SJCRH30 (cell line): ENCODE measurements around the gene MED10. TPM values are rescaled to one million over a fixed set of nuclear protein-coding genes. Genes with fewer than 3 reads are reported as not detected.
"Not testable (repeated sequence)": the region's sequence is repeated elsewhere in the genome, so short reads cannot be mapped to it uniquely, and the experiment has no call there.

Experiments
- DNase-seq, 2 experiments: peaks; one replicate each; pipeline ENCODE4 v3.0.0-alpha.2; 2015 to 2020
- H3K27ac ChIP-seq: fragments of 250-450 bp; sonication (Bioruptor Pico); 2 replicates; pipeline ENCODE4 v1.5.1; 2020; ENCODE audit warnings: mild to moderate bottlenecking, moderate library complexity
- H3K27me3 ChIP-seq: fragments of 250-450 bp; sonication (Bioruptor Pico); 2 replicates; pipeline ENCODE4 v1.5.1; 2020; ENCODE audit warnings: mild to moderate bottlenecking, moderate library complexity
- H3K36me3 ChIP-seq: fragments of 250-450 bp; sonication (Bioruptor Pico); 2 replicates; pipeline ENCODE4 v1.5.1; 2020; ENCODE audit warnings: mild to moderate bottlenecking, moderate library complexity
- H3K4me1 ChIP-seq: fragments of 250-450 bp; sonication (Bioruptor Pico); 2 replicates; pipeline ENCODE4 v1.5.1; 2020; ENCODE audit warnings: mild to moderate bottlenecking, moderate library complexity
- H3K4me3 ChIP-seq: fragments of 250-450 bp; sonication (Bioruptor Pico); 2 replicates; pipeline ENCODE4 v1.5.1; 2020; ENCODE audit warnings: mild to moderate bottlenecking, moderate library complexity
- H3K9me3 ChIP-seq: fragments of 250-450 bp; sonication (Bioruptor Pico); replicated peaks from 2 replicates; pipeline ENCODE4 v1.5.1; 2020; ENCODE audit warnings: mild to moderate bottlenecking, moderate library complexity
- total RNA-seq: library from RNA; depleted of rRNA; stranded (reverse); fragments of >200 nt; shearing (Covaris generic); gene quantifications from 2 replicates; pipeline ENCODE4 v1.2.3, GENCODE V29; 2014

The MED10 gene
- total RNA-seq, 1 experiment from 2014 or later: 14.8 TPM

DNA sequence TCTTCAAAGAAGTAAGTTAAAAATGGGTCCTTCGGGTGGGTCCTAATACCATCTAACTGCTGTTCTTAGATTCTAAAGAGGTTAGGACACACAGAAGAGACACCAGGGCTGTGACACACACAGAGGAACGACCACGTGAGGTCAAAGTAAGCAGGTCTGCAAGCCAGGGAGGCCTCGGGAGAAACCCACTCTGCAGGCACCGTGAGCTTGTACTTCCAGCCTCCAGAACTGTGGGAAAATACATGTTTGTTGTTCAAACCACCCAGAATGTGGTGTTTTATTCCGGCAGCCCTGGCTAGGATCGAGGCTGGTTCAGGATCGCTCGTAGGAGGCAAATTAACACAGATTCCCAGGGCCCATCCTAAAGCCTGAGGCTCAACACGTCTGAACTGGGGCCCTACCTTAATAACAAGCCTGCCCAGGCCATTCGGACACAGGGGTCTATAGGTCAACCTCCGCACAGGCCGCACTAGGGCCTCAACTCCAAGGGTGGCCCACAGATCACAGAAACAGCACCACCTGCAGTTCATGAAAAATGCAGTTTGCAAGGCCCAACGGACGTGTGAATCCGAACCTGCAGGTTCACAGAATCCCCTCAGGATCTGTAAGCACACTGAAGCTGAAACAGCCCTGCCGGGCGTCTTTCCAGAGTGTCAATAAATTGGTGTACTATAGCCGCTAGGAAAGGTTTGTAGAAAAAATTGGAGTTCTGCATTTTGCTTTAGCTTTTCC, 7.1 kb downstream of the MED10 start:
- DNase-seq: no peak
- Histone ChIP-seq H3K36me3 (peaks cover 13% of the 10 kb centered on the region), H3K4me3 (no peak overlapping the region)

DNA sequence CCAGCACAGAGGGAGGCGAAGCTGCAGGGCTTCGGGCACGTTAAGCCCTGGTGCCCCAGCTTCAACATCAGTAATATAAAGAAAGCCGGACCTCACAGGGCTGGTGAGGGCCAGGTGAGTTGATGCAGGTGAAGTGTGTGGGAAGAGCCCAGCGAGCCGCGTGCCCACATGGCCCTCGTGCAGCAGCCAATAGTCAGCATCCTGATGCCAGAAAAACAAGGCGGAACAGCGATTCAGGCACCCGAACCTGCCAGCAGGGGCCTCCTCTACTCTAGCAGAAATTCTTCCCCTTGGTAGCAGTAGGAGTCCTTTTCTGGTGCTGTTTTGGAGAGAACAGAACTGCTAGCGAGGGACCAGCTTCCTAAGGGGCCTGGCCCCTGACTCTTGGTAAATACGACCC, 7.8 kb downstream of the MED10 start:
- H3K27ac ChIP-seq: no peak overlapping the region
- no peak for DNase-seq
- no peak overlapping the region for H3K4me3 ChIP-seq
- H3K9me3 ChIP-seq: no peaks in the 10 kb centered on the region
- H3K4me1 ChIP-seq: no peaks in the 10 kb centered on the region
- H3K27me3 ChIP-seq: no peaks in the 10 kb centered on the region
- H3K36me3 ChIP-seq: peaks cover 11% of the 10 kb centered on the region

More for the DNA sequence above, 7.1 kb downstream of the MED10 start:
- H3K27ac ChIP-seq: no peak overlapping the region
- no peaks in the 10 kb centered on the region for H3K4me1 ChIP-seq
- no peaks in the 10 kb centered on the region for H3K27me3 ChIP-seq
- H3K9me3 ChIP-seq: no peaks in the 10 kb centered on the region

DNA sequence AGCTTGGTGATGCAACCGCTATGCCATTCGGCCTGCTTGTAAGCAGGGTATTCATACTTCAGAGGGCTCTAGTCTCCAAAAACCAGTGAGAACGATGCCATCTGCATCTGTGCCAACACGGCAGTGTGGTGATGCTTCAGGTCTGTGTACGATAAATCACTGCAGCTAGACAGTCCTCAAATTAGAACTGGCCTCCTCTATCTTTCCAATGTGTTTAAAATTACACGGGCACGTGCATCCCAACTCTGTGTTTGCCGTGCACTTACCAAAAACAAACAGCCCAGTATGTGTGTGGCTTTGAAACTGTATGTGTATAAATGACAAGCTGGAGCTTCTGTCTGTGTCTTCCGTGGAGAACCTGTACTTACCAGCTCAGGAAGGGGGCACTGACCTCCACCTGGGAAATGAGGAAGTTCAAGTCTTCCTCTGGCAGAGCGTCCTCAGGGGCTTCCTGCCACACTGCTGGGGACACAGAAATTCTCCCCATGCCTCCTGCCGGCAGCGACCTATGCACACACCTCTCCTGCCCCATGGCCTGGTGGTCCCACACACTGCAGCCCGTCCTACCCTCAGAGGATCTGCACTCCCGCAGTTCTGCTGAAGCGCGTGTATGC, 12.3 kb downstream of the MED10 start:
- no peak for DNase-seq
- Histone ChIP-seq H3K4me3 (no peak overlapping the region), H3K27ac (no peak overlapping the region), H3K27me3 (no peaks in the 10 kb centered on the region), H3K9me3 (no peaks in the 10 kb centered on the region), H3K36me3 (no peaks in the 10 kb centered on the region), H3K4me1 (no peaks in the 10 kb centered on the region)

DNA sequence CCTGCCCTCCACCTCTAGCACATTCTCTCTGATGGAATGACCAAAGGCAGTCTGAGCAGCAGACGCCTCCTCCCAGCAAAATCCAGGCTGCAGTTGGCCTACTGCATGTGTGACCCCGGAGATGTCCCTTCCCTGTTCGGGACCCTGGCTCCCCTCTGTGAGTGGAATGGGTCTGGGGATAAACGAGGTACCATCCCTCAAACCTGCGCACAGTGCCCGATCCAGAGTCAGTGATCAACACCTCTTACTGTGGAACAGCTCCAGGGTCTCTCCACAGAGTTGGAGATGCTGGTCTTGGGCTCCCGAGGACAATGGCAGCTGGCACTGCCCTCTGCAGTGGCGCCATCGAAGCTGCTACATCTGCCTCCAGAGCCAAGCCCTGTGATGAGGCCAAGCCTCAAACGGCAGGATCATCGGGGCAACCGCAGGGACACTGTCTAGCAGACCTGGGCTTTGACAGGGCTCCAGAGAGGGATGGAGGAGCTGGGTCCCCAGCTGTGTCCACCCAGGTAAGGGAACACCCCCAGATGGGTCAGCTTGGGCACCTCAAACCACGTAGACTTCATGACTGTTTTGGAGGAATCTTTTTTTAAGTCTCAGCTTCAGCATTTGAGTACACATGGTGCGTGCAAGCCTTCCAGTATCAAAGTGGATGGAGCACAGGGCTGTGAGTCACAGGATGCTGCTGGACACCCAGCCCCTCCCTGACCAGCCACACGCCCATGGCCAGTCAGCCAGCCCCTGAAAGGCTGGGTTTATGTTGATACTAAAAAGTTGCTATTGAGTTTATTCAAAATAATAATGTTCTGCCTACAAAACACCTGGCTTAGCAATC, 13.0 kb downstream of the MED10 start:
- DNase-seq: no peak

DNA sequence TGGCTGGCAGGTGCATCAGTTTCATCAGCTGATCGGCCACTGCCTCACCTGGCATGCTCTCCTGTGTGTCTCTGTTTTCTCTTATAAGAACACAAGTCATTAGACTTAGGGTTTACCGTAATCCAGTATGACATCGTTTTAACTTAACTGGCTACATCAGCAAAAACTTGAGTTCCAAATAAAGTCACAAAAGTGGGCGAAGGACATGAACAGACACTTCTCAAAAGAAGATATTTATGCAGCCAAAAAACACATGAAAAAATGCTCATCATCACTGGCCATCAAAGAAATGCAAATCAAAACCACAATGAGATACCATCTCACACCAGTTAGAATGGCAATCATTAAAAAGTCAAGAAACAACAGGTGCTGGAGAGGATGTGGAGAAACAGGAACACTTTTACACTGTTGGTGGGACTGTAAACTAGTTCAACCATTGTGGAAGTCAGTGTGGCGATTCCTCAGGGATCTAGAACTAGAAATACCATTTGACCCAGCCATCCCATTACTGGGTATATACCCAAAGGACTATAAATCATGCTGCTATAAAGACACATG, 14.8 kb downstream of the MED10 start:
- H3K36me3 ChIP-seq, H3K9me3 ChIP-seq, H3K27me3 ChIP-seq, H3K4me3 ChIP-seq, DNase-seq, H3K4me1 ChIP-seq, H3K27ac ChIP-seq: not testable (repeated sequence)

More for the DNA sequence above, 13.0 kb downstream of the MED10 start:
- no peaks in the 10 kb centered on the region for H3K4me1 ChIP-seq
- H3K36me3 ChIP-seq: no peaks in the 10 kb centered on the region
- H3K27ac ChIP-seq: no peak overlapping the region
- H3K27me3 ChIP-seq: no peaks in the 10 kb centered on the region
- H3K4me3 ChIP-seq: no peak overlapping the region
- no peaks in the 10 kb centered on the region for H3K9me3 ChIP-seq

DNA sequence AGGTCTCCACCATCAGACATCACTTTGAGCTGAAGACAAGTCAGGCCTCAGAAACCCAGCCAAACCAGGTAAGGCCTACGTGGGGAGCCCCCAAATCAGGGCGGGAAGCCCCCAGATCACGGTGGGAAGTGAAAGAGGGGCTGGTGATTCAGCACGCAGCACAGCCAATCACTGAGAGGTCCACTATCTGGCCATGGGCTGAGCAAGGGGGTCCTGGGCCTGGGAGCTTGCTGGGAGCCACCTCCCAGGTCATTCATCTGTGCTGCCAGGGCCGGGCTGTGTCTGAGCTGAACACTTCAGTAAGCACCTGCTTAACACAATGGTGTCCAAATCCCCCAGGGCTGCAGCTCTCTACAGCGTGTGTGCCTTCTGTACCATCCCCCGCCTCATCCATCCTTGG, 15.5 kb downstream of the MED10 start:
- Histone ChIP-seq H3K4me1 (no peaks in the 10 kb centered on the region), H3K27me3 (no peaks in the 10 kb centered on the region), H3K9me3 (no peaks in the 10 kb centered on the region), H3K4me3 (no peak overlapping the region), H3K27ac (no peak overlapping the region), H3K36me3 (no peaks in the 10 kb centered on the region)
- no peak for DNase-seq

DNA sequence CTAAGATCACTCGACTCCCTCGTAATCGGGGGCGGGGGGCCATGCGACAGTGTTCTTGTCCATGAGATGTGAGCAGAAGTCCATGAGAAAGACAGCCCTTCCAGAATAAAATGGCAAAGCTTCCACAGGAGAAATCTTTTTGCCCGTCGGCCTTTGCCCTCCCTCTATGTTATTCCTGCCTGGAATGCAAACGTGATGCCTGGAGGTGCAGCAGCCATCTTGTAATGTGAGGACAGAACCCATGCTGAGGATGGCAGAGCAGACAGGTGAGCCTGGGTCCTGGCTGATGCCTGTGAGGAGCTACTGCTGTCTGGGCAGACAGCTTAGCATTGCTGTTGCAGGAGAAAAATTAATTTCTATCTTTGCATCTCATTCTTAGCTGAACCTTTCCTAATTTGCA, 17.2 kb downstream of the MED10 start:
- H3K36me3 ChIP-seq: no peaks in the 10 kb centered on the region
- no peaks in the 10 kb centered on the region for H3K9me3 ChIP-seq
- DNase-seq: no peak
- H3K27ac ChIP-seq: no peak overlapping the region
- H3K4me3 ChIP-seq: no peak overlapping the region
- no peaks in the 10 kb centered on the region for H3K27me3 ChIP-seq
- H3K4me1 ChIP-seq: no peaks in the 10 kb centered on the region

DNA sequence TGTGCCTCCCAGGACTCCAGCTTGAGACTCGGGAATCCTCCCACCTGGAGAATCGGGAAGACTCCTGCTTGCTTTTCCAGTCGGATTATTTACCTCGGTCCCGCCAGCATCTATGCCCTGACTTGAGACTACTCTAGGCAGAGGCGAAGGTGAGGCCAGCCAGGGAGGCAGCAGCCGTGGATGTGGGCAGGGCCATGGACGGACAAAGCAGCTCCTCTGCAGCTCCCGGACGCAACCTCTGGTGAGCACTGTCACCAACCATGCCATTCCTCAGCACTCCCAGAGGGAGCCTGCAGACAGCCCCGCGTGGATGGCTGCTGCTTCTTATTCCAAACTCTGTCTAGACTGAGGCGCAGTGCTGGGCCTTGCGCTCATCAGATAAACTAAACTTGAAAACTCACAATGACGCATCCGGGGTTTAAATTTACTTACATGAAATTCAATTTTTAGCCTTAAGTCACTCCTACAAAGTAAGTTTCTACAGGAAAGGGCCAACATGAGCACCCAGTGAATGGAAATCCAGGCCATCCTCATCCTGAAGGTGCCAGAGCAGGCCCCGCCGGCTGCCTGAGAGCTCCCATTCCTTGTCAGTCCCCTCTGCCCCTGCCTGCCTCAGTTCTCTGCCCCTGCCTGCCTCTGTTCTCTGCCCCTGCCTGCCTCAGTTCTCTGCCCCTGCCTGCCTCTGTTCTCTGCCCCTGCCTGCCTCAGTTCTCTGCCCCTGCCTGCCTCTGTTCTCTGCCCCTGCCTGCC, 17.8 kb downstream of the MED10 start:
- Histone ChIP-seq H3K9me3 (no peaks in the 10 kb centered on the region), H3K36me3 (no peaks in the 10 kb centered on the region), H3K27ac (no peak overlapping the region), H3K27me3 (no peaks in the 10 kb centered on the region), H3K4me3 (no peak overlapping the region), H3K4me1 (no peaks in the 10 kb centered on the region)
- no peak for DNase-seq

DNA sequence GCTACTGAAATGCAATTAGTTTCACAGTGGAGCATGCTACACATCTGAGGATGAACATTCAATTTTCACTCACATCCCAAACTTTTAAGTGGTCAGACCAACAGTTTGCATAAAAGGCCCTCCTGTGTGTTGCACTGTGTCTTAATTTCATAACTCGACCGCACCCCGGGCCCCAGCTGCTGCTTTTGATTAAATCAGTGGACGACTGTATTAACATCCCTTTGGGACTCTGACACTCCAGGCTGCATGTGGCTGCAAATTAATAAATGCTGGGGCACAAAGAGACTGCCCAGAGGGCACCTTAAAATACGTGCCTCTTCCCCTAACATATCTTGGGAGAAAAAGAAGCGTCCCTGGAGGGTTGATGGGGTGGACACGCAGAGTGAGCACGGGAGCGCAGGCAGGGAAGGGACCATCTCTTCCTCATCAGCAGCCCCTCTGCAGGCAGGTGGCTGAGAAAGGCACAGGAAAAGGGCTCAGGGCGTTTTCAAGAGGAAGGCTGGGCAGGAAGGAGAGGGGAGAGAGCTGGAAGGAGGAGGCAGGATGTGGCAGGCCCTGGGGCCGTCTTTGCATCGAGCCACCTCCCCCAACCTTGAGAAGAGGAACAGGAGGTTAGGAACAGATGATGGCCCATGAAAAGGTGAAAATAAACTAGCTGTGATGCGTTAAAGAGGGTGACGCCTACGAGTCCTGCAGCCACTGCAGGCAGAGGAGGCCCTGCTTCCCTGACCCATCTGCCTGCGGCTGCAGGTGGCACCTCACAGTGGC, 18.6 kb downstream of the MED10 start:
- Histone ChIP-seq H3K27ac (no peak overlapping the region), H3K4me3 (no peak overlapping the region), H3K4me1 (no peaks in the 10 kb centered on the region), H3K27me3 (no peaks in the 10 kb centered on the region), H3K9me3 (no peaks in the 10 kb centered on the region), H3K36me3 (no peaks in the 10 kb centered on the region)
- DNase-seq: no peak

DNA sequence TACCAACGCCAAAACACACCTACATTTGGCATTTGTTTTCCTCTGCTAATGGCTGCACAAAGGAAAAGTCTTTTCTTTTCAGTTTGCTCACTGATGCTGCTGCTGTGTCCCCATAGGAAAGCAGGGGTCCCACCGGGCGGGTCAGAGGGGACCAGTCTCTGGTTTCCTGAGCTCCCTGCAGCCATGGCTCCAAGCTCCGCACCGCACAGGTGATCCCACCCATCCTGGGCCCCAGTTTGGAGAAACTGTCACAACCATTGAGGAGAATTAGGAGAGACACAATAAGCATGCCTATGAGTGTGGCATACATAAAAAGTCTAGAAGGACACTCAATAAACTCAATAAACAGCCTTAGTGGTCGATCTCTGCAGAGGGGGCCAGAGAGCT, 19.9 kb downstream of the MED10 start:
- H3K27ac ChIP-seq: no peak overlapping the region
- no peaks in the 10 kb centered on the region for H3K4me1 ChIP-seq
- no peak for DNase-seq
- H3K4me3 ChIP-seq: no peak overlapping the region
- H3K27me3 ChIP-seq: no peaks in the 10 kb centered on the region
- no peaks in the 10 kb centered on the region for H3K9me3 ChIP-seq
- no peaks in the 10 kb centered on the region for H3K36me3 ChIP-seq

DNA sequence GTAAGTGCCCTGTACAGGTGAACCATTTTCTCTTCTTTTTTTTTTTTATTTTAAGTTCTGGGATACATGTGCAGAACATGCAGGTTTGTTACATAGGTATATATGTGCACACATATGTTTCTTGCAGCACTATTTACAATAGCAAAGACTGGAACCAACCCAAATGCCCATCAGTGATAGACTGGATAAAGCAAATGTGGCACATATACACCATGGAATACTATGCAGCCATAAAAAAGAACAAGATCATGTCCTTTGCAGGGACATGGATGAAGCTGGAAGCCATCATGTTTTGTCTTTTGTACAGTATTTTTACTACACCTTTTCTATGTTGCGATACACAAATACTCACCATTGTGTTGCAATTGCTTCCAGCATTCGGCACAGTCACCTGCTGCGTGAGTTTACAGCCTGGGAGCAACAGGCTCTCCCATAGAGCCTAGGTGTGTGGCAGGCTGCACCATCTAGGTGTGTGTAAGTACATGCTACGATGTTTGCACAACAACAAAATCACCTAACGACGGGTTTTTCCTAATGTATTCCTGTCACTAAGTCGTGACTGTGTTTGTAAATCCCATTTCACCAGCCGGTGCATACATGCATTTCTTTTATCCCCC, 20.4 kb downstream of the MED10 start:
- not testable (repeated sequence) for H3K27ac ChIP-seq, H3K4me1 ChIP-seq, H3K36me3 ChIP-seq, H3K27me3 ChIP-seq, H3K9me3 ChIP-seq, H3K4me3 ChIP-seq, DNase-seq

DNA sequence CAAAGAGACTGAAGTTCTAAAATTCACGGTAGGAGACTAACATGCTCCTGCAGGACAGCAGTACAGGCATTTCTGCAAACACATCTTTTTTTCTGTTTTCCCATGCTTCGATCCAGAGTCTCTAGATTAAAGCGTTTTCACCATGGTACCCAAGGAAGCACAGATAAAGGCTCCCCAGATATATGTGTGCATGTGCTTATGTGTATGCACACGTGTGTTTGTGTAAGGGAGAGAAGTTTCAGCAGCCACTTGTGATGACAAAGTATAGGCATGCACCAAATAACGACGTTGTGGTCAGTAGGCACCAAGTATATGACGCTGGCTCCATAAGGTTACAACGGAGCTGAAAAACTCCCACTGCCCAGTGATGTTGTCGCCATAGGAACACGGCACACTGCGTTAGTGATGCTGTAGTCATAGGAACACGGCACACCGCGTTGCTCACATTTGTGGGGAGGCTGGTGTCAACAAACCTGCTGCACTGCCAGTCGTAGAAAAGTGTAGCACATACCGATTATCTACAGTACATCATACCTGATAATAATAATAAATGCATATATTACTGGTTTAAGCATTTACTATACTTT, 21.7 kb downstream of the MED10 start:
- Histone ChIP-seq H3K36me3 (no peaks in the 10 kb centered on the region), H3K4me3 (no peak overlapping the region), H3K4me1 (no peaks in the 10 kb centered on the region), H3K27ac (no peak overlapping the region), H3K9me3 (no peaks in the 10 kb centered on the region), H3K27me3 (no peaks in the 10 kb centered on the region)
- no peak for DNase-seq

DNA sequence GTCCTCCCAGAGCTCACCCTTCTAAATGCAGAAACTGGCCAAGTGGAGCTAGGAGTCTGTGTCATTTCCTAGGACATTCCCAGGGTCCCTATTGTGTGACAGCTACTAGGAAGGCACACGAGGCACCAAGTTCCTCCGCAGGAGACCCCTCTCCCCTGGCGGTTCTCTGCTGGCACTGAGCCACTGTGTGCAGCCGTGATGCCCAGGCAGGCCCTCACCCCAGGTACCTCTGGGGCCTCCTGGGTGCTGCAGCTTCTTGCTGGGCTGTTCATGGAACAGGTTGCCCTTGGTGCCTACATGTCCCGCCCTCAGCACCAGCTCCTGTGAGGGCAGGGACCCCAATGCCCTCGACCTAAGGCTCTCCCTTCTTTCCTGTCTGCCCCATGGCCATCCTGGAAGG, 23.1 kb downstream of the MED10 start:
- H3K27me3 ChIP-seq: no peaks in the 10 kb centered on the region
- no peak for DNase-seq
- no peak overlapping the region for H3K27ac ChIP-seq
- H3K9me3 ChIP-seq: no peaks in the 10 kb centered on the region
- no peaks in the 10 kb centered on the region for H3K36me3 ChIP-seq
- H3K4me1 ChIP-seq: no peaks in the 10 kb centered on the region
- H3K4me3 ChIP-seq: no peak overlapping the region
